ENCODE measurements around the gene PPP1R7.

PPP1R7 gene

GRCh38 chr2:241161646-241162281 lies 11.5 kb downstream of the PPP1R7 start:
- in situ Hi-C loops (cut with MboI; ENCODE audit: low sequenced_read_pairs): no loop called here

- in situ Hi-C loops (cut with MboI; ENCODE audit: low sequenced_read_pairs): no loop called here
These were observed 13.4 kb downstream of the PPP1R7 start for GRCh38 chr2:241163601-241164118.

GRCh38 chr2:241168366-241168765 lies 18.1 kb downstream of the PPP1R7 start:
- in situ Hi-C loops (cut with MboI; ENCODE audit: low sequenced_read_pairs): no loop called here

GRCh38 chr2:241173557-241173956 lies 23.3 kb downstream of the PPP1R7 start:
- in situ Hi-C loops (cut with MboI; ENCODE audit: low sequenced_read_pairs): no loop called here

- in situ Hi-C loops (cut with MboI; ENCODE audit: low sequenced_read_pairs): no loop called here
These were observed 27.5 kb downstream of the PPP1R7 start for GRCh38 chr2:241177526-241178334.

GRCh38 chr2:241178961-241179360 lies 28.7 kb downstream of the PPP1R7 start:
- in situ Hi-C loops (cut with MboI; ENCODE audit: low sequenced_read_pairs): no loop called here

- in situ Hi-C loops (cut with MboI; ENCODE audit: low sequenced_read_pairs): no loop called here
These were observed 29.6 kb downstream of the PPP1R7 start for GRCh38 chr2:241179899-241180298.

- in situ Hi-C loops (cut with MboI; ENCODE audit: low sequenced_read_pairs): no loop called here
These were observed 30.2 kb downstream of the PPP1R7 start for GRCh38 chr2:241180495-241180894.

GRCh38 chr2:241182126-241182525 lies 31.9 kb downstream of the PPP1R7 start:
- in situ Hi-C loops (cut with MboI; ENCODE audit: low sequenced_read_pairs): no loop called here

- in situ Hi-C loops (cut with MboI; ENCODE audit: low sequenced_read_pairs): no loop called here
These were observed 32.4 kb downstream of the PPP1R7 start for GRCh38 chr2:241182531-241183133.

GRCh38 chr2:241183221-241183620 lies 33.0 kb downstream of the PPP1R7 start:
- in situ Hi-C loops (cut with MboI; ENCODE audit: low sequenced_read_pairs): no loop called here

GRCh38 chr2:241184901-241185300 lies 34.6 kb downstream of the PPP1R7 start:
- in situ Hi-C loops (cut with MboI; ENCODE audit: low sequenced_read_pairs): no loop called here

- in situ Hi-C loops (cut with MboI; ENCODE audit: low sequenced_read_pairs): no loop called here
These were observed 35.7 kb downstream of the PPP1R7 start for GRCh38 chr2:241185961-241186360.

GRCh38 chr2:241187101-241187917 lies 37.0 kb downstream of the PPP1R7 start:
- in situ Hi-C loops (cut with MboI; ENCODE audit: low sequenced_read_pairs): no loop called here

- in situ Hi-C loops (cut with MboI; ENCODE audit: low sequenced_read_pairs): no loop called here
These were observed 37.6 kb downstream of the PPP1R7 start for GRCh38 chr2:241187918-241188234.

- in situ Hi-C loops (cut with MboI; ENCODE audit: low sequenced_read_pairs): no loop called here
These were observed 38.3 kb downstream of the PPP1R7 start, which contains the start of gene ANO7 for GRCh38 chr2:241188361-241189092. Gene ANO7, plus strand, starts transcription at chr2:241188677. Its CDS starts 1,387 bp downstream, at chr2:241190064.

- in situ Hi-C loops (cut with MboI; ENCODE audit: low sequenced_read_pairs): no loop called here
These were observed 39.0 kb downstream of the PPP1R7 start for GRCh38 chr2:241189093-241189855.

GRCh38 chr2:241189856-241190201 lies 39.6 kb downstream of the PPP1R7 start:
- in situ Hi-C loops (cut with MboI; ENCODE audit: low sequenced_read_pairs): no loop called here

GRCh38 chr2:241190291-241190981 lies 40.2 kb downstream of the PPP1R7 start:
- in situ Hi-C loops (cut with MboI; ENCODE audit: low sequenced_read_pairs): no loop called here
